ENCODE results near the gene ZSWIM8. TPM values are rescaled to one million over a fixed set of nuclear protein-coding genes. Genes with fewer than 3 reads are reported as not detected.

Gene ZSWIM8
- total RNA-seq, 1 donor from 2014 or later, result 29.7 TPM

DNA sequence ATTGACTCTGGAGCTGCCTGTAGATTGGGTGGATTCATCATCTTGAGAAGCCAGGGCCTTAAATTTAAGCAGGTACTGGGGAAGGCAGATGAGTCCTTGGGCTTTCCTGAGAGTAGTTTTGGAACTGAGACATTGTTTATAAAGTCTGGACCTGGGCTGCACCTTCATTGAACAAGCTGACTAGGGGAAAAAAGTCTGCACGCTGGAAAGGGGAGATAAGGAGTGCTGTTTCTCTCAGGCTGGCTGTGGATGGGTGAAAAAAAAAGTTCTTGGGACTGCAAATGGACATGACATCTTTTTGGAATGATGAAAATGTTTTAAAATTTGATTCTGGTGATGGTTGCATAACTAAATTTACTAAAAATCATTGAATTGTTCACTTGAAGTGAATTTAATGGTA, 29.2 kb upstream of the ZSWIM8 start:
- Histone ChIP-seq H3K9me3 (ENCODE audit: control insufficient read depth in 3 of 3, low read length in 3 of 3) (no peaks in the 10 kb centered on the region), H3K36me3 (ENCODE audit: control insufficient read depth in 3 of 3, insufficient read depth in 3 of 3, low read length in 3 of 3) (peaks cover 39 to 51% (median 39%) of the 10 kb centered on the region in 3 donors), H3K27me3 (ENCODE audit: control insufficient read depth in 3 of 3, insufficient read depth in 3 of 3, low read length in 3 of 3) (no peaks in the 10 kb centered on the region)

DNA sequence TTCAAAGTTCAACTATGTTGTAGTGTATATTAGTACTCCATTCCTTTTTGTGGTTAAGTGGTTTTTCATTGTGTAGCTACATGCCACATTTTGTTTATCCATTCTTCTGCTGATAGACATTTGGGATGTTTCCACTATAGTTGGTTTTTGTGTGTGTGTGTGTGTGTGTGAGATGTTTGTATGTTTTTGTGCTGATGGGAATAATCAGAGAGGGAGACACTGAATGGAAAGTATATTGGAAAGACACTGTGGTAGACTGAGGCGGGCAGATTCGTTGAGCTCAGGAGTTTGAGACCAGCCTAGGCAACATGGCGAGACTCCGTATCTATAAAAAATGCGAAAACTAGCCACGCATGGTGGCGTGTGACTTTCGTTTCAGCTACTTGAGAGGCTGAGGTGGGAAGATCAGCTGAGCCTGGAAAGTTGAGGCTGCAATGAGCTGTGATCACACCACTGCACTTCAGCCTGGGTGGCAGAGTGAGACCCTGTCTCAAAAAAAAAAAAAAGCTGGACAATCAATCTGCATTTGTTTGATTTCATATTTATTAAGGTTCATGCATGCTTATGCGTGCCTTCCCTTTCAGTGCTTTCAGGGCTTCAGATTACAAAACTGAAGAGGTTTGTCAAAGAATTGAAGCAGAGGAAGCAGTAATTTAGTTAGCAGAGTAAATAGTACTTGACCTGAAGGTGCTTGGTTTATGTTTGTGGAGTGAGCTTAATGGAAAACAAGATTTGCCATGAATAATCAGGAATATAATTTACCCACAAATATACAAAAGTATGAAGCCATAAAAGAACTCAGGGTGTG, 26.5 kb upstream of the ZSWIM8 start:
- Histone ChIP-seq H3K9me3 (ENCODE audit: control insufficient read depth in 3 of 3, low read length in 3 of 3) (no peaks in the 10 kb centered on the region), H3K27me3 (ENCODE audit: control insufficient read depth in 3 of 3, insufficient read depth in 3 of 3, low read length in 3 of 3) (no peaks in the 10 kb centered on the region), H3K4me1 (ENCODE audit: control insufficient read depth in 3 of 3, insufficient read depth in 3 of 3, low read length in 3 of 3) (no peaks in the 10 kb centered on the region), H3K27ac (ENCODE audit: low read depth, low read length) (no peak overlapping the region), H3K4me3 (ENCODE audit: low read length in 3 of 3) (no peak overlapping the region), H3K9ac (ENCODE audit: low read depth in 1 of 3, low read length in 3 of 3) (no peak overlapping the region), H3K36me3 (ENCODE audit: control insufficient read depth in 3 of 3, insufficient read depth in 3 of 3, low read length in 3 of 3) (peaks cover 44 to 59% (median 47%) of the 10 kb centered on the region in 3 donors)

More for the DNA sequence above, 29.2 kb upstream of the ZSWIM8 start:
- no peak overlapping the region for H3K27ac ChIP-seq (ENCODE audit: low read depth, low read length)
- no peak overlapping the region for H3K9ac ChIP-seq (ENCODE audit: low read depth in 1 of 3, low read length in 3 of 3)
- H3K4me1 ChIP-seq (ENCODE audit: control insufficient read depth in 3 of 3, insufficient read depth in 3 of 3, low read length in 3 of 3), result no peaks in the 10 kb centered on the region
- no peak overlapping the region for H3K4me3 ChIP-seq (ENCODE audit: low read length in 3 of 3)

GRCh38 chr10:73759512-73760115, 25.8 kb upstream of the ZSWIM8 start:
- no peaks in the 10 kb centered on the region for H3K9me3 ChIP-seq (ENCODE audit: control insufficient read depth in 3 of 3, low read length in 3 of 3)
- H3K36me3 ChIP-seq (ENCODE audit: control insufficient read depth in 3 of 3, insufficient read depth in 3 of 3, low read length in 3 of 3), result peaks cover 48 to 59% (median 49%) of the 10 kb centered on the region in 3 donors
- no peaks in the 10 kb centered on the region for H3K27me3 ChIP-seq (ENCODE audit: control insufficient read depth in 3 of 3, insufficient read depth in 3 of 3, low read length in 3 of 3)
- H3K4me1 ChIP-seq (ENCODE audit: control insufficient read depth in 3 of 3, insufficient read depth in 3 of 3, low read length in 3 of 3), result no peaks in the 10 kb centered on the region
- H3K27ac ChIP-seq (ENCODE audit: low read depth, low read length), result no peak overlapping the region
- H3K4me3 ChIP-seq (ENCODE audit: low read length in 3 of 3), result no peak overlapping the region
- peak overlapping the region in 1 of 3 donors; percentile 29 for H3K9ac ChIP-seq (ENCODE audit: low read depth in 1 of 3, low read length in 3 of 3)

- Histone ChIP-seq H3K36me3 (ENCODE audit: control insufficient read depth in 3 of 3, insufficient read depth in 3 of 3, low read length in 3 of 3) (peaks cover 68 to 73% (median 71%) of the 10 kb centered on the region in 3 donors), H3K27me3 (ENCODE audit: control insufficient read depth in 3 of 3, insufficient read depth in 3 of 3, low read length in 3 of 3) (no peaks in the 10 kb centered on the region), H3K9me3 (ENCODE audit: control insufficient read depth in 3 of 3, low read length in 3 of 3) (no peaks in the 10 kb centered on the region)
Measured at GRCh38 chr10:73761781-73762180, 23.6 kb upstream of the ZSWIM8 start.

DNA sequence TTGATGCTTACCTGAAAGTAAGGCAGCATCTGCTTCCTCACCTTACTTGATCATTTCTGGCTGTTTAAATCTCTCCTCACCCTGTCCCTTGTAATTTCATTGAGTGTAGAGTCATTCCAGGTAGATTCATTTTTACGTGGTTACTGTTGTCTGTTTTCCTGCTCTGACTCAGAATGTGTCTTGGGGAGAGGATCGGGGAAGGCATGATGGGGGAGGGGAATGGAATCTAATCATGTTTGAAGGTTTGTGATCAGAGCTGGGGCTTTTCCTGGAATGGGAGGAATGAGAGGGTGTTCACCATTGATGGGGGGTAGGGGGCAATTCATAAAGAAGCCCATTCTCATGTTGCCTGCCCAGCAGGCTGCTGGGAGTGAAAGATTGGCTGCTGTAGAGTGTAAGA, 22.5 kb upstream of the ZSWIM8 start:
- Histone ChIP-seq H3K36me3 (ENCODE audit: control insufficient read depth in 3 of 3, insufficient read depth in 3 of 3, low read length in 3 of 3) (peaks cover 75 to 79% (median 78%) of the 10 kb centered on the region in 3 donors), H3K9me3 (ENCODE audit: control insufficient read depth in 3 of 3, low read length in 3 of 3) (no peaks in the 10 kb centered on the region), H3K4me1 (ENCODE audit: control insufficient read depth in 3 of 3, insufficient read depth in 3 of 3, low read length in 3 of 3) (no peaks in the 10 kb centered on the region), H3K9ac (ENCODE audit: low read depth in 1 of 3, low read length in 3 of 3) (no peak overlapping the region), H3K27ac (ENCODE audit: low read depth, low read length) (no peak overlapping the region), H3K27me3 (ENCODE audit: control insufficient read depth in 3 of 3, insufficient read depth in 3 of 3, low read length in 3 of 3) (no peaks in the 10 kb centered on the region), H3K4me3 (ENCODE audit: low read length in 3 of 3) (no peak overlapping the region)

More at GRCh38 chr10:73761781-73762180, 23.6 kb upstream of the ZSWIM8 start:
- H3K4me3 ChIP-seq (ENCODE audit: low read length in 3 of 3), result no peak overlapping the region
- H3K27ac ChIP-seq (ENCODE audit: low read depth, low read length), result no peak overlapping the region
- H3K9ac ChIP-seq (ENCODE audit: low read depth in 1 of 3, low read length in 3 of 3), result no peak overlapping the region
- no peaks in the 10 kb centered on the region for H3K4me1 ChIP-seq (ENCODE audit: control insufficient read depth in 3 of 3, insufficient read depth in 3 of 3, low read length in 3 of 3)

GRCh38 chr10:73763343-73763742, 22.1 kb upstream of the ZSWIM8 start:
- H3K4me3 ChIP-seq (ENCODE audit: low read length in 3 of 3), result no peak overlapping the region

DNA sequence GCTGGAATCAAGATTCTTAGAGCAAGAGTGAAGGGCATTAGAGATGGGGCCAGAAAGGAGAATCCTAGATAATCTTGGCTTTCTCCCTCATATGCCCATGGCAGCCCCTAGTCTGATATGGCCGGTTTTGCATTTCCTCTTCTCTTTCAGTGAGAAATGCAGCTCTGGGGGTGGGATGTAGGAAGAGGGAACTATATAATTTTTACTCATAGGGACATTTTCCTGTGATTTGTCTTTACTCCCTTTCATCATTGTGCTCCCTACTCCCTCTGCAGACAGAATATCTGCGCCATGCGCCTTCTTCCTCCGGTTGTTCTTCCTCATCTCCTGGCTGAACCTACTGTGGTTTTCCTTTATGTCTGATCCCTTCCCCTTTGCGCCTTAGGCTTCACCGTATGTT, 20.3 kb upstream of the ZSWIM8 start:
- H3K27me3 ChIP-seq (ENCODE audit: control insufficient read depth in 3 of 3, insufficient read depth in 3 of 3, low read length in 3 of 3), result no peaks in the 10 kb centered on the region
- H3K27ac ChIP-seq (ENCODE audit: low read depth, low read length), result no peak overlapping the region
- H3K9me3 ChIP-seq (ENCODE audit: control insufficient read depth in 3 of 3, low read length in 3 of 3), result no peaks in the 10 kb centered on the region
- H3K36me3 ChIP-seq (ENCODE audit: control insufficient read depth in 3 of 3, insufficient read depth in 3 of 3, low read length in 3 of 3), result peaks cover 85 to 92% (median 88%) of the 10 kb centered on the region in 3 donors
- no peaks in the 10 kb centered on the region for H3K4me1 ChIP-seq (ENCODE audit: control insufficient read depth in 3 of 3, insufficient read depth in 3 of 3, low read length in 3 of 3)
- no peak overlapping the region for H3K4me3 ChIP-seq (ENCODE audit: low read length in 3 of 3)
- no peak overlapping the region for H3K9ac ChIP-seq (ENCODE audit: low read depth in 1 of 3, low read length in 3 of 3)

More at GRCh38 chr10:73763343-73763742, 22.1 kb upstream of the ZSWIM8 start:
- Histone ChIP-seq H3K9ac (ENCODE audit: low read depth in 1 of 3, low read length in 3 of 3) (no peak overlapping the region), H3K9me3 (ENCODE audit: control insufficient read depth in 3 of 3, low read length in 3 of 3) (no peaks in the 10 kb centered on the region), H3K27me3 (ENCODE audit: control insufficient read depth in 3 of 3, insufficient read depth in 3 of 3, low read length in 3 of 3) (no peaks in the 10 kb centered on the region), H3K4me1 (ENCODE audit: control insufficient read depth in 3 of 3, insufficient read depth in 3 of 3, low read length in 3 of 3) (no peaks in the 10 kb centered on the region), H3K27ac (ENCODE audit: low read depth, low read length) (no peak overlapping the region), H3K36me3 (ENCODE audit: control insufficient read depth in 3 of 3, insufficient read depth in 3 of 3, low read length in 3 of 3) (peaks cover 77 to 82% (median 80%) of the 10 kb centered on the region in 3 donors)

- Histone ChIP-seq H3K4me1 (ENCODE audit: control insufficient read depth in 3 of 3, insufficient read depth in 3 of 3, low read length in 3 of 3) (peaks cover 13 to 26% (median 16%) of the 10 kb centered on the region in 3 donors), H3K27ac (ENCODE audit: low read depth, low read length) (no peak overlapping the region), H3K9ac (ENCODE audit: low read depth in 1 of 3, low read length in 3 of 3) (no peak overlapping the region), H3K9me3 (ENCODE audit: control insufficient read depth in 3 of 3, low read length in 3 of 3) (no peaks in the 10 kb centered on the region), H3K4me3 (ENCODE audit: low read length in 3 of 3) (no peak overlapping the region), H3K36me3 (ENCODE audit: control insufficient read depth in 3 of 3, insufficient read depth in 3 of 3, low read length in 3 of 3) (peaks cover 62 to 70% (median 69%) of the 10 kb centered on the region in 3 donors), H3K27me3 (ENCODE audit: control insufficient read depth in 3 of 3, insufficient read depth in 3 of 3, low read length in 3 of 3) (no peaks in the 10 kb centered on the region)
Measured at GRCh38 chr10:73768881-73769280, 16.5 kb upstream of the ZSWIM8 start.

GRCh38 chr10:73769396-73769795, 16.0 kb upstream of the ZSWIM8 start:
- Histone ChIP-seq H3K27ac (ENCODE audit: low read depth, low read length) (no peak overlapping the region), H3K9me3 (ENCODE audit: control insufficient read depth in 3 of 3, low read length in 3 of 3) (no peaks in the 10 kb centered on the region), H3K36me3 (ENCODE audit: control insufficient read depth in 3 of 3, insufficient read depth in 3 of 3, low read length in 3 of 3) (peaks cover 60 to 66% (median 66%) of the 10 kb centered on the region in 3 donors)

GRCh38 chr10:73771722-73772280, 13.6 kb upstream of the ZSWIM8 start:
- H3K27ac ChIP-seq (ENCODE audit: low read depth, low read length), result peak overlapping the region; percentile 97
- H3K9ac ChIP-seq (ENCODE audit: low read depth in 1 of 3, low read length in 3 of 3), result peak overlapping the region; percentile 86 to 94 (median 90)
- H3K9me3 ChIP-seq (ENCODE audit: control insufficient read depth in 3 of 3, low read length in 3 of 3), result no peaks in the 10 kb centered on the region
- H3K27me3 ChIP-seq (ENCODE audit: control insufficient read depth in 3 of 3, insufficient read depth in 3 of 3, low read length in 3 of 3), result no peaks in the 10 kb centered on the region
- peaks cover 27 to 43% (median 31%) of the 10 kb centered on the region in 3 donors for H3K4me1 ChIP-seq (ENCODE audit: control insufficient read depth in 3 of 3, insufficient read depth in 3 of 3, low read length in 3 of 3)
- peak overlapping the region; percentile 88 to 91 (median 91) for H3K4me3 ChIP-seq (ENCODE audit: low read length in 3 of 3)
- H3K36me3 ChIP-seq (ENCODE audit: control insufficient read depth in 3 of 3, insufficient read depth in 3 of 3, low read length in 3 of 3), result peaks cover 43 to 48% (median 45%) of the 10 kb centered on the region in 3 donors

More at GRCh38 chr10:73769396-73769795, 16.0 kb upstream of the ZSWIM8 start:
- Histone ChIP-seq H3K9ac (ENCODE audit: low read depth in 1 of 3, low read length in 3 of 3) (no peak overlapping the region), H3K4me3 (ENCODE audit: low read length in 3 of 3) (no peak overlapping the region), H3K27me3 (ENCODE audit: control insufficient read depth in 3 of 3, insufficient read depth in 3 of 3, low read length in 3 of 3) (no peaks in the 10 kb centered on the region), H3K4me1 (ENCODE audit: control insufficient read depth in 3 of 3, insufficient read depth in 3 of 3, low read length in 3 of 3) (peaks cover 19 to 31% (median 20%) of the 10 kb centered on the region in 3 donors)

Measured in skeletal muscle tissue (tissue), 4 donors.